Pancreas (tissue), 10 donors: ENCODE measurements around the gene PRELID3B. TPM values are rescaled to one million over a fixed set of nuclear protein-coding genes. Genes with fewer than 3 reads are reported as not detected.

Source experiments
- ATAC-seq, 4 donors: fragments of 200-7000 bp; cut with Tn5 transposase; one replicate each; pipeline versions ENCODE4 v1.8.0 to v1.9.1; 2020; ENCODE audit warnings: mild to moderate bottlenecking in 4 of 4, moderate library complexity in 4 of 4
- DNase-seq, 6 donors: peaks; one replicate each; pipeline ENCODE4 v3.0.0-alpha.2; 2020
- FAIRE-seq: peaks from 2 replicates; lab custom pipeline; 2012; peaks lifted over from hg19 to GRCh38; lab: Jason Lieb, UNC
- H3K27ac ChIP-seq, 4 donors: fragments of 200-600 bp; sonication (generic); 1 replicate in 3 of 4; 2 replicates in 1 of 4; pipeline versions ENCODE4 v1.5.0 to v1.8.0; 2020
- H3K27me3 ChIP-seq, 4 donors: fragments of 200-600 bp; one replicate each; pipeline ENCODE4 v1.8.0; 2021
- H3K36me3 ChIP-seq, 3 donors: fragments of 200-600 bp; sonication (generic) in 1 of 3; one replicate each; pipeline versions ENCODE4 v1.5.0 to v1.8.0; 2020 to 2021
- H3K4me1 ChIP-seq, 3 donors: fragments of 200-600 bp; one replicate each; pipeline ENCODE4 v1.8.0; 2021
- H3K4me3 ChIP-seq, 4 donors: fragments of 200-600 bp; sonication (generic) in 2 of 4; one replicate each; pipeline versions ENCODE4 v1.5.0 to v1.8.0; 2020 to 2021
- H3K9me3 ChIP-seq, 4 donors: fragments of 200-600 bp; one replicate each; pipeline ENCODE4 v1.8.0; 2021
- WGBS, 2 donors: extraction: QIAGEN DNeasy Blood & Tissue Kit; methylation state at CpG; one replicate each; pipeline ENCODE4 v1.1.7; 2013; 5-methylcytosine and 5-hydroxymethylcytosine counted together
- intact Hi-C, 3 donors: fragments of 100-400 bp; cut with DNase I; formaldehyde crosslinking; loops; one replicate each; pipeline versions ENCODE4 v1.11.1 to v1.14.2; 2022
- polyA plus RNA-seq, 2 donors: library from polyadenylated mRNA; stranded (reverse); fragments of 200-250 nt; gene quantifications; one replicate each; pipeline ENCODE4 v1.2.3, GENCODE V29; 2013
- total RNA-seq, 6 donors: library from RNA; stranded (reverse); fragmentation: NEBNext Ultra II Directional in 4 of 6; extraction: Animal tissue kit (Norgen Biotek cat#: 25700) in 4 of 6; gene quantifications; one replicate each; pipeline versions ENCODE4 v1.2.1 to v1.2.4, GENCODE V29; 2021 to 2023
- TF ChIP-seq, protein P1 (sequence below), 4 donors: fragments of 200-600 bp; sonication (generic) in 3 of 4; IDR thresholded peaks; one replicate each; pipeline versions ENCODE4 v1.5.0 to v1.8.0; 2021; ENCODE audit warnings: antibody characterized with exemption in 4 of 4
- donor health status: healthy with polysubstance abuse.
- donor health status: DM: no; HTN: no; CAD: no; lungs with moderate emphysema.
- donor health status: DM: no; HTN: no; CAD: no.
- donor health status: control.
- donor health status: control.
- donor health status: Bipolar disorder and iron deficiency.
- donor health status: DM: yes; HTN: yes; CAD: no.
- donor health status: DM: no; HTN: no; CAD: no.
- donor health status: DM: no; HTN: no; CAD: no.
- donor health status: DM: yes; HTN: yes; CAD: no.

The PRELID3B gene
- total and polyA plus RNA-seq, 8 donors: 8.4 to 24.9 (median 18.9) TPM

DNA sequence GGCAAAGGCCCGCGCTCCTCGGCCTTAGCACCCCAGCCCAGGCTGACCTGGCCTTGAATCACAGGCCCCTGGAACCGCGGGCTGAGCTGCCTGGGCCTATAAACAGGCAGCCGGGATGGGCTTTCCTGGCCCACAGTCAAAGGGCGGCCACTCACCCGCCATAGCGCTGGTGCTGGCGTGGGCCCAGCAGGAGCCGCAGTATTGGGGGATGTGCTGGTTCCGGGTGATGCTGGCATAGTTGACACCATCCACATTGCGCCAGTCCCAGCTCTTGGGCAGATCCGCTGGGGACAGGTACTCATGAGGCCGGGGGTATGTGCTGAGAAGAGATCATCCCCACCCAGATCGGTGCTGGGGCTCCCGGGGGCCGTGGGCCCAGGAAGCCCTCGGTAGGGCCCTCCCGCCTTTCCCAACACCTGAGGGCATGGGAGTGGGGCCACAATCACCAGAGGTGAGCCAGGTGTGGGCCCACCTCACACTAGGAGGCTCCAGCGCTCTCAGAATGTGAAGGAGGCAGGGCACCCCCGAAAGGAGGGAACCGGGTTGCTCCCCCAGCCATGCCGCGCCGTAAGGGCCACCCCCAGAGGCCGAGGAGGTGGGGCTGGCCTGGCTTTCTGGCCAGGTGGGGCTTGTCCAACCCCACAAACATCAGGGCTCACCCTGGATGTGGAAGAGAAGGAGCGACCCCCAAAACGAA lies 36.3 kb downstream of the PRELID3B start:
- H3K9me3 ChIP-seq: no peaks in the 10 kb centered on the region
- peak overlapping the region; percentile 77 to 92 (median 84) for H3K4me3 ChIP-seq
- no peaks in the 10 kb centered on the region for H3K36me3 ChIP-seq
- 21 to 26% methylated on average over 29 of the region's 29 CpGs for WGBS, 2 donors
- TF ChIP-seq, protein P1, sequence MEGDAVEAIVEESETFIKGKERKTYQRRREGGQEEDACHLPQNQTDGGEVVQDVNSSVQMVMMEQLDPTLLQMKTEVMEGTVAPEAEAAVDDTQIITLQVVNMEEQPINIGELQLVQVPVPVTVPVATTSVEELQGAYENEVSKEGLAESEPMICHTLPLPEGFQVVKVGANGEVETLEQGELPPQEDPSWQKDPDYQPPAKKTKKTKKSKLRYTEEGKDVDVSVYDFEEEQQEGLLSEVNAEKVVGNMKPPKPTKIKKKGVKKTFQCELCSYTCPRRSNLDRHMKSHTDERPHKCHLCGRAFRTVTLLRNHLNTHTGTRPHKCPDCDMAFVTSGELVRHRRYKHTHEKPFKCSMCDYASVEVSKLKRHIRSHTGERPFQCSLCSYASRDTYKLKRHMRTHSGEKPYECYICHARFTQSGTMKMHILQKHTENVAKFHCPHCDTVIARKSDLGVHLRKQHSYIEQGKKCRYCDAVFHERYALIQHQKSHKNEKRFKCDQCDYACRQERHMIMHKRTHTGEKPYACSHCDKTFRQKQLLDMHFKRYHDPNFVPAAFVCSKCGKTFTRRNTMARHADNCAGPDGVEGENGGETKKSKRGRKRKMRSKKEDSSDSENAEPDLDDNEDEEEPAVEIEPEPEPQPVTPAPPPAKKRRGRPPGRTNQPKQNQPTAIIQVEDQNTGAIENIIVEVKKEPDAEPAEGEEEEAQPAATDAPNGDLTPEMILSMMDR (IDR thresholded peaks at IDR 0.05): no peak
- DNase-seq (peak in 2 of 6 donors; percentile 65 to 83), ATAC-seq (peak; percentile 2 to 18 (median 16)), FAIRE-seq (no peak)
- peaks cover 5 to 12% (median 11%) of the 10 kb centered on the region in 3 donors for H3K4me1 ChIP-seq
- no peaks in the 10 kb centered on the region for H3K27me3 ChIP-seq
- intact Hi-C loops: no loop called here
- H3K27ac ChIP-seq: peak overlapping the region; percentile 31 to 84 (median 53)

- FAIRE-seq: no peak
- ATAC-seq: no peak
- Histone ChIP-seq H3K9me3 (no peaks in the 10 kb centered on the region), H3K36me3 (peaks cover 0 to 5% (median 0%) of the 10 kb centered on the region in 3 donors), H3K4me3 (peak overlapping the region; percentile 77 to 92 (median 84)), H3K4me1 (peaks cover 5 to 12% (median 11%) of the 10 kb centered on the region in 3 donors), H3K27ac (peak overlapping the region in 2 of 4 donors; percentile 74 to 84), H3K27me3 (no peaks in the 10 kb centered on the region)
- TF ChIP-seq, protein P1 (IDR thresholded peaks at IDR 0.05): no peak
- no peak for DNase-seq
- intact Hi-C loops: no loop called here
- WGBS, 2 donors: 70 to 72% methylated on average over 3 of the region's 3 CpGs
These were observed 36.9 kb downstream of the PRELID3B start for GRCh38 chr20:59005523-59006166.

- DNase-seq (peak in 2 of 6 donors; percentile 58 to 64), FAIRE-seq (no peak)
- H3K4me3 ChIP-seq: peak overlapping the region in 3 of 4 donors; percentile 12 to 92 (median 84)
These were observed 37.6 kb downstream of the PRELID3B start for GRCh38 chr20:59004763-59005522.

GRCh38 chr20:59004493-59004762 lies 38.2 kb downstream of the PRELID3B start:
- WGBS, 2 donors: 61 to 73% methylated on average over 4 of the region's 4 CpGs
- intact Hi-C loops: no loop called here
- Histone ChIP-seq H3K27me3 (no peaks in the 10 kb centered on the region), H3K4me1 (peaks cover 5 to 12% (median 11%) of the 10 kb centered on the region in 3 donors), H3K4me3 (peak overlapping the region in 1 of 4 donors; percentile 7), H3K27ac (peak overlapping the region in 2 of 4 donors; percentile 74 to 84), H3K36me3 (peaks cover 0 to 5% (median 0%) of the 10 kb centered on the region in 3 donors), H3K9me3 (no peaks in the 10 kb centered on the region)
- FAIRE-seq: no peak
- peak in 2 of 6 donors; percentile 65 to 68 for DNase-seq
- no peak for ATAC-seq
- TF ChIP-seq, protein P1 (IDR thresholded peaks at IDR 0.05): no peak

More at GRCh38 chr20:59004763-59005522, 37.6 kb downstream of the PRELID3B start:
- 58 to 60% methylated on average over 16 to 17 of the region's 17 CpGs for WGBS, 2 donors
- Histone ChIP-seq H3K27ac (peak overlapping the region in 2 of 4 donors; percentile 74 to 84), H3K9me3 (no peaks in the 10 kb centered on the region), H3K36me3 (peaks cover 0 to 5% (median 0%) of the 10 kb centered on the region in 3 donors), H3K4me1 (peaks cover 5 to 12% (median 11%) of the 10 kb centered on the region in 3 donors), H3K27me3 (no peaks in the 10 kb centered on the region)
- intact Hi-C loops: no loop called here
- ATAC-seq: peak in 3 of 4 donors; percentile 12 to 66 (median 57)
- TF ChIP-seq, protein P1 (IDR thresholded peaks at IDR 0.05): no peak
